GM10266 (cell line): ENCODE results near the gene APC2.

Experiments used
- DNase-seq: peaks from one replicate; pipeline ENCODE4 v3.0.0; 2012; ENCODE audit errors: extremely low spot score
- TF ChIP-seq, protein P1 (sequence below): IDR thresholded peaks from 2 replicates; pipeline ENCODE4 v1.5.1; 2012; ENCODE audit warnings: mild to moderate bottlenecking, low read depth; ENCODE audit not compliant: control insufficient read depth, insufficient read depth; ENCODE audit errors: missing control alignments

Gene APC2

DNA sequence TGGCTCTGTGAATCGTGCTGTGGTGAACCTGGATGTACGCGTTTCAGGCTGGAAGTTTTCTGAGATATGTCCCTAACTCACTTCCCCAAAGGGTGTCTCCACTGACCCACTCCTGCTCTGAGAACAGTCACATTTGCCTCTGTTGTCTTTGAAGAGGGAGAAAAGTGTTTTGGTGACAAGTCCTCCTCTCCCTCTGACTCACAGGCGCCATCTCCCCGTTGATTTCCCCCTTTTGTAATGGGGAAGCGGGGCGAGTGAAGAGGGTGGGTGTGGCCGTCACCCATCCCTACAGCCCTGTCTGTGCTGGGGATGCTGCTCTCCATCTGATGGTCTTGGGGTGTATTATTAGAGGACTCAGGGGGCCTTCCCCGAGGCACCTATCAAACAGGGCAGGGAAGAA lies 9.6 kb downstream of the APC2 start:
- DNase-seq = no peak
- TF ChIP-seq, protein P1, sequence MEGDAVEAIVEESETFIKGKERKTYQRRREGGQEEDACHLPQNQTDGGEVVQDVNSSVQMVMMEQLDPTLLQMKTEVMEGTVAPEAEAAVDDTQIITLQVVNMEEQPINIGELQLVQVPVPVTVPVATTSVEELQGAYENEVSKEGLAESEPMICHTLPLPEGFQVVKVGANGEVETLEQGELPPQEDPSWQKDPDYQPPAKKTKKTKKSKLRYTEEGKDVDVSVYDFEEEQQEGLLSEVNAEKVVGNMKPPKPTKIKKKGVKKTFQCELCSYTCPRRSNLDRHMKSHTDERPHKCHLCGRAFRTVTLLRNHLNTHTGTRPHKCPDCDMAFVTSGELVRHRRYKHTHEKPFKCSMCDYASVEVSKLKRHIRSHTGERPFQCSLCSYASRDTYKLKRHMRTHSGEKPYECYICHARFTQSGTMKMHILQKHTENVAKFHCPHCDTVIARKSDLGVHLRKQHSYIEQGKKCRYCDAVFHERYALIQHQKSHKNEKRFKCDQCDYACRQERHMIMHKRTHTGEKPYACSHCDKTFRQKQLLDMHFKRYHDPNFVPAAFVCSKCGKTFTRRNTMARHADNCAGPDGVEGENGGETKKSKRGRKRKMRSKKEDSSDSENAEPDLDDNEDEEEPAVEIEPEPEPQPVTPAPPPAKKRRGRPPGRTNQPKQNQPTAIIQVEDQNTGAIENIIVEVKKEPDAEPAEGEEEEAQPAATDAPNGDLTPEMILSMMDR = no peak

DNA sequence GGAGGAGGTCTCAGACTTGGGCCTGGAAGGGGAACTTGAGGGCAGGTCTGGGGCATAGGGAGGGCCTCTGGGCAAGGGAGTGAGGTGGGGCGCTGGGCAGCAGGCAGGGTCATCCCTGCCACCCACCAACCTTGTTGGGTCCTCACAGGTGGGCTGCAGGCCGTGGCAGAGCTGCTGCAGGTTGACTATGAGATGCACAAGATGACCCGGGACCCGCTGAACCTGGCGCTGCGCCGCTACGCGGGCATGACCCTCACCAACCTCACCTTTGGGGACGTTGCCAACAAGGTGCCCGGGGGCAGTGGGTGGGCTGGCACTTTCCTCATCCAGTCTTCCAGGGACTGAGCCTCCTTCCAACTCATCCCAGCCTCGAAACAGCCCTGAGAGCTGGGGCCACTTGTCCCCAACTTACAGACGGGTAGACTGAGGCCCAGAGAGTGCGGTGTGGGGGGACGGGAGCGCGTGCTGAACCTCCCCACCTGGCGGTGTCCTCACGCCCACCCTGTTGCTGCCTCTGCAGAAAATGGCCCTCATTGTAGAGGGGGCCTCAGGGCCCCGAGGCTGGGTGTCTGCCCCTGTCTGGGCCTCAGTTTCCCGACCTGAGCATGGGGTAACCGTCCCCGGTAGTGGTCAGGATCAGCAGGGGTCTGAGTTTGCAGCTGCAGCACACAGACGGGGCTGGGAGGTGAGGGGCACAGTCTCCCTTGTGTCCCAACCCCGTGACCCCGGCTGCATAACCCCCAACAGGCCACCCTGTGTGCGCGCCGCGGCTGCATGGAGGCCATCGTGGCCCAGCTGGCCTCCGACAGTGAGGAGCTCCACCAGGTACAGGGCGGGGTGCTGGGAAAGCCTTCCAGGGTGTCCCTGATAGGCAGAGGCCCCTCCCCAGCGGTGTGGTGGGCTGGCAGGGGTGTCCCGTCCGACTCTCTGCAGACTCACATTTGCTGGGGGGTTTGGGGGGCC lies 10.4 kb downstream of the APC2 start:
- no peak for DNase-seq
- TF ChIP-seq, protein P1 = no peak

DNA sequence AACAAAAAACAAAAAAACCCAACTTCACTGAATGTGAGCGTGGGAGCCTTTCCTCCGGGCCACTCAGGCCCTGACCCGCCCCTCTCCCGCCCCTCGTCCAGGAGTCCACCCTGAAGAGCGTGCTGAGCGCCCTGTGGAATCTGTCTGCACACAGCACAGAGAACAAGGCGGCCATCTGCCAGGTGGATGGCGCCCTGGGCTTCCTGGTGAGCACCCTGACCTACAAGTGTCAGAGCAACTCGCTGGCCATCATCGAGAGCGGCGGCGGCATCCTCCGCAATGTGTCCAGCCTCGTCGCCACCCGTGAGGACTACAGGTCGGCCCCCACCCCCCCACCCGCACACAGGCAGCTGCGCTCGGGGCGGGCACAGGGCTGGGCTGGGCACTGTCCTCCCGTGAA lies 11.9 kb downstream of the APC2 start:
- no peak for DNase-seq
- TF ChIP-seq, protein P1 = no peak

DNA sequence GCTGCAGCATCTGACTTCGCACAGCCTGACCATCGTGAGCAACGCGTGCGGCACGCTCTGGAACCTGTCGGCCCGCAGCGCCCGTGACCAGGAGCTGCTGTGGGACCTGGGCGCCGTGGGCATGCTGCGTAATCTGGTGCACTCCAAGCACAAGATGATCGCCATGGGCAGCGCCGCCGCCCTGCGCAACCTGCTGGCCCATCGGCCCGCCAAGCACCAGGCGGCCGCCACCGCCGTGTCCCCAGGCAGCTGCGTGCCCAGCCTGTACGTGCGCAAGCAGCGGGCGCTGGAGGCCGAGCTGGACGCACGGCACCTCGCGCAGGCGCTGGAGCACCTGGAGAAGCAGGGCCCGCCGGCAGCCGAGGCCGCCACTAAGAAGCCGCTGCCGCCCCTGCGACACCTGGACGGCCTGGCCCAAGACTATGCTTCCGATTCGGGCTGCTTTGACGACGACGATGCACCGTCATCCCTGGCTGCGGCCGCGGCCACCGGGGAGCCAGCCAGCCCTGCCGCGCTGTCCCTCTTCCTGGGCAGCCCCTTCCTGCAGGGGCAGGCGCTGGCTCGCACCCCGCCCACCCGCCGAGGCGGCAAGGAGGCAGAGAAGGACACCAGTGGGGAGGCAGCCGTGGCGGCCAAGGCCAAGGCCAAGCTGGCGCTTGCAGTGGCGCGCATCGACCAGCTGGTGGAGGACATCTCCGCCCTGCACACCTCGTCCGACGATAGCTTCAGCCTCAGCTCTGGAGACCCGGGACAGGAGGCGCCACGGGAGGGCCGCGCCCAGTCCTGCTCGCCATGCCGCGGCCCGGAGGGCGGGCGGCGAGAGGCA lies 15.5 kb downstream of the APC2 start:
- TF ChIP-seq, protein P1 = peak; percentile 42
- no peak for DNase-seq

DNA sequence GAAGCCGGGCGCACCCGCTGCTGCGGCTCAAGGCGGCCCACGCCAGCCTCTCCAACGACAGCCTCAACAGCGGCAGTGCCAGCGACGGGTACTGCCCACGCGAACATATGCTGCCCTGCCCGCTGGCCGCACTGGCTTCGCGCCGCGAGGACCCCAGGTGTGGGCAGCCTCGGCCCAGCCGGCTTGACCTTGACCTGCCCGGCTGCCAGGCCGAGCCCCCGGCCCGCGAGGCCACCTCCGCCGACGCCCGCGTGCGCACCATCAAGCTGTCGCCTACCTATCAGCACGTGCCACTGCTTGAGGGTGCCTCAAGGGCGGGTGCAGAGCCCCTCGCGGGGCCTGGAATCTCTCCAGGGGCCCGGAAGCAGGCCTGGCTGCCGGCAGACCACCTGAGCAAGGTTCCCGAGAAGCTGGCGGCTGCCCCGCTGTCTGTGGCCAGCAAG lies 16.1 kb downstream of the APC2 start:
- no peak for DNase-seq
- TF ChIP-seq, protein P1 = no peak

DNA sequence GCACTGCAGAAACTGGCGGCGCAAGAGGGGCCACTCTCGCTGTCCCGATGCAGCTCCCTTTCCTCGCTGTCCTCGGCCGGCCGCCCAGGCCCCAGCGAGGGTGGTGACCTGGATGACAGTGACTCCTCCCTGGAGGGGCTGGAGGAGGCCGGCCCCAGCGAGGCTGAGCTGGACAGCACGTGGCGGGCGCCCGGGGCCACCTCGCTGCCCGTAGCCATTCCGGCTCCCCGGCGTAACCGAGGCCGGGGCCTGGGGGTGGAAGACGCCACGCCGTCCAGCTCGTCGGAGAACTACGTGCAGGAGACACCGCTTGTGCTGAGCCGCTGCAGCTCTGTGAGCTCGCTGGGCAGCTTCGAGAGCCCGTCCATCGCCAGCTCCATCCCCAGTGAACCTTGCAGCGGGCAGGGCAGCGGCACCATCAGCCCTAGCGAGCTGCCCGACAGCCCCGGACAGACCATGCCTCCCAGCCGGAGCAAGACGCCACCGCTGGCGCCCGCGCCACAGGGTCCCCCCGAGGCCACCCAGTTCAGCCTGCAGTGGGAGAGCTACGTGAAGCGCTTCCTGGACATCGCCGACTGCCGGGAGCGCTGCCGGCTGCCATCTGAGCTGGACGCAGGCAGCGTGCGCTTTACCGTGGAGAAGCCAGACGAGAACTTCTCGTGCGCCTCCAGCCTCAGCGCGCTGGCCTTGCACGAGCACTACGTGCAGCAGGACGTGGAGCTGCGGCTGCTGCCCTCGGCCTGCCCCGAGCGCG lies 16.7 kb downstream of the APC2 start:
- DNase-seq = no peak
- TF ChIP-seq, protein P1 = no peak
